Measurements from ENCODE around the gene ZNRF2.

- TF ChIP-seq ELF4 (IDR thresholded peaks at IDR 0.05) (no peak), SP1 (IDR thresholded peaks at IDR 0.05) (no peak), NFRKB (IDR thresholded peaks at IDR 0.05) (no peak), PKNOX1 (IDR thresholded peaks at IDR 0.05) (no peak), TARDBP (IDR thresholded peaks at IDR 0.05) (no peak), ZNF384 (IDR thresholded peaks at IDR 0.05) (no peak), HDGF (IDR thresholded peaks at IDR 0.05; ENCODE audit: borderline replicate concordance) (no peak), BHLHE40 (IDR thresholded peaks at IDR 0.05; ENCODE audit: borderline replicate concordance) (no peak), CTBP1 (IDR thresholded peaks at IDR 0.05; ENCODE audit: borderline replicate concordance) (no peak)
These were observed 120.8 kb downstream of the ZNRF2 start for GRCh38 chr7:30405179-30405578.
